ENCODE measurements around the gene RHOT1.
"Not testable (repeated sequence)": the region's sequence is repeated elsewhere in the genome, so short reads cannot be mapped to it uniquely, and the experiment has no call there.

DNA sequence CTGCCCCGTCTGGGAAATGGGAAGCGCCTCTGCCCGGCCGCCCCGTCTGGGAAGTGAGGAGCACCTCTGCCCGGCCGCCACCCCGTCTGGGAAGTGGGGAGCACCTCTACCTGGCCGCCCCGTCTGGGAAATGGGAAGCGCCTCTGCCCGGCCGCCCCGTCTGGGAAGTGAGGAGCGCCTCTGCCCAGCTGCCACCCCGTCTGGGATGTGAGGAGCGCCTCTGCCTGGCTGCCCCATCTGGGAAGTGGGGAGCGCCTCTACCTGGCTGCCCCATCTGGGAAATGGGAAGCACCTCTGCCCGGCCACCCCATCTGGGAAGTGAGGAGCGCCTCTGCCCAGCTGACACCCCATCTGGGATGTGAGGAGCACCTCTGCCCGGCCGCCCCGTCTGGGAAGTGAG, 36.8 kb downstream of the RHOT1 start:
- not testable (repeated sequence) for TF ChIP-seq CSRNP3, ESRRG (CRISPR knock-in tag; IDR thresholded peaks at IDR 0.05)

Measured in SK-N-SH treated with all-trans-retinoic acid at 6 μM for 48 hours (cell line).